Activated T-cell treated with anti-CD3 and anti-CD28 coated beads, Interleukin-2, amount 50 U/mL, for 48 hours (primary cell): ENCODE results near the gene KDM2A.

ENCODE experiments used
- DNase-seq, 2 experiments: peaks; one replicate each; pipeline ENCODE4 v3.0.0-alpha.2; 2020

KDM2A gene

DNA sequence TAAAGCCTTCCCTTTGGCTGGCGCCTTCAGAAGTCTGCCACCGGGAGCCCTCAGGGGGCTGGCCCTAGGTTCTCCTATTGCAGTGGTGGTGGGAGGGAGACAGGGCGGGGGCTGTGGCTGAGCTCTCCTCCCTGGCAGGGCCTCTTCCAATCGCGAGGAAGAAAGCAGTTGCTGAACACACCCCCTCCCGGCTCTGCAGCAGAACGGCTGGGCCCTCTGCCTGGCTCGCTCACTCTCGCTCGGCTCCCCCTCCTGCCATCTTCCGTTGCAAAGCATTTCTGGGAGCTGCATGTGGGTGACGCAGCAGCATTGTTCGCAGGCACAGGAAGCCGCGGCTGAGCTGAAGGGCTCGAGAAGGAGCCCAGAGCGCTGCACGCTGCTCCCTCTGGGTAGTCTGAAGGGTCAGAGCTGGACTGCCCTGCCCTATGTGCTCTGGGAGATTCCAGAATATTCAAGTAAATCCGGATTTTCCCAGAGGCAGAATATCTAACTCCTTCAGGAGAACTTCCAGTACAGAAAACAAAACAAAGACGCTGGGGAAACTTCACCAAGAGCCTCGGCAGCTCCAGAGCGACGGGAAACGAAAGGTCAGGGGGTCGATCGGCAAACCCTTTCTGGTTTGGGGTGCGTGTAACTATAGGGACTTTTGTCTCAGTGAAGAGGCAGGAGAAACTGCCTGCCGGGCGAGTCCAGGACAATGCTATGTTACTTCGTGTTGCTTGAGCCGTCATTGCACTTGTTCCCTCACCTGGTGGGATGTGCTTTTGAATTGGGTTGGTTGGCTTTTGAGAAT is 120.9 kb downstream of the KDM2A start:
- peak; percentile 93 to 96 for DNase-seq

DNA sequence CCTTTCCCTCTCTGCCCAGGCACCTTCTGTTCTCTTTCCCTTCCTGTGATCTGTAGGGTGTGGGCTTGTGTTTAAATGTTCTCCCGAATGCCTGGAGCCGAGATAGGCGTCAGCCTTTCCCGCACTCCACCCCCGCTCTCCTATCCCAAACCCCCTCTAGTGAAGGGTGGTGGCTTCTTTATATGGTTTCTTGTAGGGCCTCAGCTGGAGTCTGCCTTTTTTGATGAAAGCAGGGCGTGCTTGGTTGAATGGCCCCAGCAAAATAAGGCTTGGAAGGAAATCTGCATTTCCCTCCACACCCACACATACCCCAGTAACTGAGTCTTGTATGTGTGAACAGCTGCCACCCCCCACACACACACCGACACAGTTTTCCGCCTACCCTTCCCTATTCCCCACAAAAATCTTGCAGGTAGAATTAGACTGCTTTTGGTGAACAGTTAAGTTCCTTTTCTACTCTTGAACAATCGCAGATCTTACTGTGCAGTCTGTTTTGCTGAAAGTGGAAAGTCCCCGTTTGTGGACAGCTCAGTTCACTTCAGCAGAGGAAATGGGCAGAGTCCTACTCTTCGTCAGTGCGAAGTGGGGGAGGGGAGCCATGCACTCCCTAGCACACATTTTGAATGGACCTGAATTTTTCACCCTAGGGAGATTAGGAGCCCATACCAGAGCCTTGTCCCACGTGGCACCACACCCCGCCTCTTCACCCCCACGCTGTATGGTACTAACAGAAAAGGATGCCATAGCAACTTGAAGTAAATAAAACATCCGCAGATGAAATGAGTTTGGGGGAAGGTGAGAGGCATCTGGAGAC is 121.7 kb downstream of the KDM2A start:
- peak; percentile 86 to 88 for DNase-seq

- DNase-seq: no peak
Measured at GRCh38 chr11:67242548-67242947, 123.5 kb downstream of the KDM2A start.

- DNase-seq: no peak
Measured at GRCh38 chr11:67243051-67243450, 124.0 kb downstream of the KDM2A start.

DNA sequence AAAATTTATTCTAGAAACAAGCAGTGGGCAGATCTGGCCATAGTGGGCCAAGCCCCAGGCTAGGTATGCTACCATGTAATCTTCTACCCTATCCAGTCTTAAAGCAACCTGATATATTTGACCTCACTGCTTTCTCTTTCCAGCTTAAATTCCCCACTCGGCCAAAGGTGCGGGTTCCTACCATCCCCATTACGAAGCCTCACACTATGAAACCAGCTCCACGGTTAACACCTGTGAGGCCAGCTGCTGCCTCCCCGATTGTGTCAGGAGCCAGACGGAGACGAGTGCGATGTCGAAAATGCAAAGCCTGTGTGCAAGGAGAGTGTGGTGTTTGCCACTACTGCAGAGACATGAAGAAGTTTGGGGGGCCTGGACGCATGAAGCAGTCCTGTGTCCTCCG is 126.0 kb downstream of the KDM2A start:
- DNase-seq: no peak

- no peak for DNase-seq
Measured at GRCh38 chr11:67247946-67248550, 129.0 kb downstream of the KDM2A start.

- peak in 1 of 2 experiments; percentile 21 for DNase-seq
Measured at GRCh38 chr11:67248653-67249052, 129.6 kb downstream of the KDM2A start.

DNA sequence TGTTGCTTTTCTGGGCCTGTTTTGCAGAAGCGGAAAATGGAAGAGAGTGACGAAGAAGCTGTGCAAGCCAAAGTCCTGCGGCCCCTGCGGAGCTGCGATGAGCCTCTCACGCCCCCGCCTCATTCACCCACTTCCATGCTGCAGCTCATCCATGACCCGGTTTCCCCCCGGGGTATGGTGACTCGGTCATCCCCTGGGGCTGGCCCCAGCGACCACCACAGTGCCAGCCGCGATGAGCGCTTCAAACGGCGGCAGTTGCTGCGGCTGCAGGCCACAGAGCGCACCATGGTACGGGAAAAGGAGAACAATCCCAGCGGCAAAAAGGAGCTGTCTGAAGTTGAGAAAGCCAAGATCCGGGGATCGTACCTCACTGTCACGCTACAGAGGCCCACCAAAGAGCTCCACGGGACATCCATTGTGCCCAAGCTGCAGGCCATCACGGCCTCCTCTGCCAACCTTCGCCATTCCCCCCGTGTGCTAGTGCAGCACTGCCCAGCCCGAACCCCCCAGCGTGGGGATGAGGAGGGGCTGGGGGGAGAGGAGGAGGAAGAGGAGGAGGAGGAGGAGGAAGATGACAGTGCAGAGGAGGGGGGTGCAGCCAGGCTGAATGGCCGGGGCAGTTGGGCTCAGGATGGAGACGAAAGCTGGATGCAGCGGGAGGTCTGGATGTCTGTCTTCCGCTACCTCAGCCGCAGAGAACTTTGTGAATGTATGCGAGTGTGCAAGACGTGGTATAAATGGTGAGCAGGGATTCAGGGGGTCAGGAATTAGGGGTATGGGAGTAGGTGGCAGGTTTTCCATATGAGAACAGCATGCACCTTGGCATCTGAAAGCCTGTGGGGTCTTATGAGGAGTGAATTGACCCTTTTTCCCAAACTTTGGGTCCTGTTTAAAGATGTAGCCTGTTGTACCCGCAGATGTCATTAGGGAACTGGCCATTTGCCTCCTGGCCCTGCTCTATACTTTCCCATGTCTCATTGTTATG is 131.3 kb downstream of the KDM2A start:
- no peak for DNase-seq

GRCh38 chr11:67251841-67252240 is 132.8 kb downstream of the KDM2A start:
- no peak for DNase-seq

GRCh38 chr11:67252831-67253239 is 133.8 kb downstream of the KDM2A start:
- DNase-seq: peak in 1 of 2 experiments; percentile 47

DNA sequence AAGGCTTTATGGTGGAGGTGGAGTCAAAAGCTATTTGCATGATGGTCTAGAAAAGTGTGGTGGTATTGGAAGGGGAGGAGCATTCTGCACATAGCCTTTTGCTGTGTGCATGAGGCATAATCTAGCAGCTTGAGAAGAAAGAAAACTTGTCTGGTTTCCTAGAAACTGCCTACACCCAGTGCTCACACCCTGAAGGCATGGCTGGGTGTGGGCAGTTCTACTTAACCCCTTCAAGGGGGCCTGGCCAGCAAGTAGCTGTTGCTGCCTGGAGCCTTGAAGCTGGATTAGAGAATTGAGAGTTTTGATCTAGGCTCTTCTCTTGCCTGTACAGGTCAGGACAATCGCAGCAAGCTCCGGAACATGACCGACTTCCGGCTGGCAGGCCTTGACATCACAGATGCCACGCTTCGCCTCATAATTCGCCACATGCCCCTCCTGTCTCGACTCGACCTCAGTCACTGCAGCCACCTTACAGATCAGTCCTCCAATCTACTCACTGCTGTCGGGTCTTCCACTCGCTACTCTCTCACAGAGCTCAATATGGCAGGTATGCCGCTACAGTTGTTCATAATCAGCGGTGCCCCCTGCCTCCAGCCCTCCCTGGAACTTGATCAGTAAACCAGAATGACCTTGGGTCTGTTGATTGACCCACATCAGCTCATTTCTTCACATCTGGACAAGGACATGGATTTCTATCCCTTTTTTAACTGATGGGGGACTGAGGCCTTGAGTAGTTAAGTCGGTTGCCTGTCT is 135.0 kb downstream of the KDM2A start:
- DNase-seq: no peak

DNA sequence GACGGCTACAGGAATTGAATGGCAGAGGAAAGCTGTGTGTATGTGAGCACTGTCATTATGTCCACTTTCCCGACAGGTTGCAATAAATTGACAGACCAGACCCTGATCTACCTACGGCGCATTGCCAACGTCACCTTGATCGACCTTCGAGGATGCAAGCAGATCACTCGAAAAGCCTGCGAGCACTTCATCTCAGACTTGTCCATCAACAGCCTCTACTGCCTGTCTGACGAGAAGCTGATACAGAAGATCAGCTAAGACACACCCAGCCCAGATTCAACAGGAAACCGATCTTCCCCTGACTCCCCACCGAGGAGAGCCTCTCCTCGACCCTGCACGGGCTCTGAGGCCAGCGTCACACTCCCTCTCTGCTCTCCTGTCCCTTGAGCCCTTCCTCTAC is 135.7 kb downstream of the KDM2A start:
- DNase-seq: peak in 1 of 2 experiments; percentile 16

DNA sequence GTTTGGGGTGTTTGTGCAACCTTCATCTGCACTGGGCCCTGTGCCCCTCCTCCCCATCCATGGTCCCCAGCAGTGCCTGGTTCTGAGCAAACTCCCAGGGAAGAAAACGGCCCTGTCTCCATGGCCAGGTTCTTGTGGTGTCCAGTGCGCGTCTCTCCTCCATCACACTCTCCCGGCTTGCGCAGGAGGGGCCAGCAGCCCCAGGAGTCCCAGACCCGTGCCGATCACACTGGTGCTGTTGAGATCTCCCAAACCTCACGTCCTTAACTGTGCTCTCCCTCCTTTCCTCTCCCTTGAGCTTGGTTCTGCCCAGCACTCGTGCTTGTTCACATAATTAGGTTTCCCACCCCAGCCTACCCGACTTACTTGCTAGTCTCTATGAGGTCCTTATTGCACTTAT is 136.3 kb downstream of the KDM2A start:
- DNase-seq: no peak

GRCh38 chr11:67255864-67256263 is 136.8 kb downstream of the KDM2A start:
- DNase-seq: peak in 1 of 2 experiments; percentile 17

DNA sequence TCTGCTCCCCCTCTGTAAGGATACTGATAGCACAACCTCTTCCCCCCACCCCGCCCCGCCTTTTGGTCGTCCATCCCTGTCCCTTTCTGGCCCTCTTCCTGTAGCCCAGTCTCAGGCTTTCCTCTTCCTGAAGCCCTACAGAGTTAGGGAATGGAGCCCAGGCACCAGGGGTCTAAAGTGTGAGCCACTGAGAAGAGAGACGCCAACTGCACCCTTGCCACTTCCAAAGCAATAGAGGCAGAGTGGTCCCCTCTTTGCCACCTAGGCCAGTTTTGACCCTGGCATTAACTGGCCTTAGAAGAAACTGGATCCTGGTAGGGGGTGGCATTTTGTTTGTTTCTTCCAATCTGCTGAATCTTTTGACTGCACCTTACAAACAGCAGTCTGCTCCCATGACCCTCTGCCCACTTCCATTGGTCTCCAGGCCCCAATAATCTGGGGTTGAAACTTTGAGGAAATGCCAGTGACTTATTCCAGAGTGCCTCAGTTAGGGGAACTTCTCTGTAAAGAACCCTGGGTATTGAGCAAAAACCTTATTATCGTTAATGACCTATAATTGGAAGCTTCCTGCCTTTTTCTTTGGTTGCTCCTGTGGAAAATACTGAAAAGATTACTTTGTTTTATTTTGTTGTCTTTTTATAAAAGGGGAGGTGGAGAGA is 137.5 kb downstream of the KDM2A start:
- DNase-seq: no peak

GRCh38 chr11:67260406-67260805 is 141.3 kb downstream of the KDM2A start:
- no peak for DNase-seq

GRCh38 chr11:67260885-67261639 is 142.0 kb downstream of the KDM2A start:
- DNase-seq: peak; percentile 74 to 79

- no peak for DNase-seq
Measured at GRCh38 chr11:67261640-67261945, 142.5 kb downstream of the KDM2A start.

- no peak for DNase-seq
Measured at GRCh38 chr11:67261946-67262681, 143.1 kb downstream of the KDM2A start.
